HepG2 (cell line): ENCODE measurements around the gene RRP9. TPM values are rescaled to one million over a fixed set of nuclear protein-coding genes. Genes with fewer than 3 reads are reported as not detected.

Experiments used
- ARID5B ChIP-seq: IDR thresholded peaks from 2 replicates; pipeline ENCODE4 v1.4.0; 2020; ENCODE audit warnings: mild to moderate bottlenecking, missing genetic modification reagents
- GRHL1 ChIP-seq: sonication (generic); formaldehyde crosslinking; conservative IDR thresholded peaks from 2 replicates; pipeline ENCODE4 v1.8.0; 2022; ENCODE audit warnings: missing genetic modification reagents
- KDM3A ChIP-seq: IDR thresholded peaks from 2 replicates; pipeline ENCODE4 v1.6.1; 2018; ENCODE audit warnings: low read depth, missing compliant biosample characterization
- KDM6A ChIP-seq: IDR thresholded peaks from 2 replicates; pipeline ENCODE4 v1.6.1; 2016; ENCODE audit warnings: low read depth
- MBD4 ChIP-seq: IDR thresholded peaks from 2 replicates; pipeline ENCODE4 v1.6.1; 2012; ENCODE audit warnings: low read length, inconsistent platforms, borderline replicate concordance
- NFKBIZ ChIP-seq: IDR thresholded peaks from 2 replicates; pipeline ENCODE4 v1.6.1; 2018; ENCODE audit warnings: missing genetic modification reagents, missing compliant biosample characterization
- PRDM10 ChIP-seq: sonication (generic); formaldehyde crosslinking; IDR thresholded peaks from 2 replicates; pipeline ENCODE4 v1.4.0; 2020; ENCODE audit warnings: low read depth, missing genetic modification reagents
- SKI ChIP-seq: fragments of 450-650 bp; IDR thresholded peaks from one replicate; pipeline ENCODE4 v1.6.1; 2018; ENCODE audit warnings: mild to moderate bottlenecking; ENCODE audit not compliant: partially characterized antibody
- ZBTB7B ChIP-seq: sonication (generic); formaldehyde crosslinking; IDR thresholded peaks from 2 replicates; pipeline ENCODE4 v1.4.0; 2020; ENCODE audit warnings: missing genetic modification reagents
- ZBTB8A ChIP-seq: sonication (generic); formaldehyde crosslinking; IDR thresholded peaks from 2 replicates; pipeline ENCODE4 v1.4.0; 2020; ENCODE audit warnings: mild to moderate bottlenecking, low read depth, missing genetic modification reagents, borderline replicate concordance
- ZNF274 ChIP-seq: sonication (generic); formaldehyde crosslinking; IDR thresholded peaks from 2 replicates; pipeline ENCODE4 v1.5.1; 2020; ENCODE audit warnings: mild to moderate bottlenecking, missing genetic modification reagents
- ZNF343 ChIP-seq: sonication (generic); formaldehyde crosslinking; IDR thresholded peaks from 2 replicates; pipeline ENCODE4 v1.4.0; 2020; ENCODE audit warnings: mild to moderate bottlenecking, missing genetic modification reagents
- polyA plus RNA-seq, 8 experiments: library from polyadenylated mRNA; depleted of rRNA in 3 of 8; stranded (reverse) in 7 of 8; unstranded in 1 of 8; fragments of >200 nt; fragmentation: Illumina TruSeq in 4 of 8; extraction: Trizol in 4 of 8; gene quantifications; 2 replicates each; pipeline versions ENCODE4 v1.2.1 to v1.2.3, GENCODE V29; 2011 to 2016; ENCODE audit warnings: low read depth in 4 of 8, missing spikeins in 1 of 8, mixed read lengths in 1 of 8; ENCODE audit not compliant: insufficient read depth in 1 of 8
- total RNA-seq, 5 experiments: library from RNA; depleted of rRNA; stranded (reverse); fragments of >200 nt; fragmentation: Illumina TruSeq; extraction: Trizol; gene quantifications; 2 replicates each; pipeline ENCODE4 v1.2.3, GENCODE V29; 2016; ENCODE audit warnings: low read depth in 1 of 5
- TF ChIP-seq, protein P1 (sequence below): sonication (generic); formaldehyde crosslinking; IDR thresholded peaks from 2 replicates; pipeline ENCODE4 v1.5.0; 2020; ENCODE audit warnings: mild to moderate bottlenecking, low read depth, missing genetic modification reagents, borderline replicate concordance
- TF ChIP-seq, protein P2 (sequence below): sonication (generic); formaldehyde crosslinking; IDR thresholded peaks from 2 replicates; pipeline ENCODE4 v1.5.1; 2020; ENCODE audit warnings: mild to moderate bottlenecking, missing genetic modification reagents, moderate library complexity
- TF ChIP-seq, protein P3 (sequence below): IDR thresholded peaks from 2 replicates; pipeline ENCODE4 v1.6.1; 2016; ENCODE audit warnings: control low read depth

Gene RRP9
- total and polyA plus RNA-seq, 2 of the 13 experiments (the other 11 are each of a cell fraction or from before 2014, with no cell fraction given) = 14.8 to 44.0 TPM

- no peak for TF ChIP-seq PRDM10 (CRISPR knock-in tag)
- TF ChIP-seq, protein P1, sequence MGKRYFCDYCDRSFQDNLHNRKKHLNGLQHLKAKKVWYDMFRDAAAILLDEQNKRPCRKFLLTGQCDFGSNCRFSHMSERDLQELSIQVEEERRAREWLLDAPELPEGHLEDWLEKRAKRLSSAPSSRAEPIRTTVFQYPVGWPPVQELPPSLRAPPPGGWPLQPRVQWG (CRISPR knock-in tag) = no peak; the same call in 1 of the 2 replicates
- no peak for TF ChIP-seq KDM3A
- TF ChIP-seq, protein P2, sequence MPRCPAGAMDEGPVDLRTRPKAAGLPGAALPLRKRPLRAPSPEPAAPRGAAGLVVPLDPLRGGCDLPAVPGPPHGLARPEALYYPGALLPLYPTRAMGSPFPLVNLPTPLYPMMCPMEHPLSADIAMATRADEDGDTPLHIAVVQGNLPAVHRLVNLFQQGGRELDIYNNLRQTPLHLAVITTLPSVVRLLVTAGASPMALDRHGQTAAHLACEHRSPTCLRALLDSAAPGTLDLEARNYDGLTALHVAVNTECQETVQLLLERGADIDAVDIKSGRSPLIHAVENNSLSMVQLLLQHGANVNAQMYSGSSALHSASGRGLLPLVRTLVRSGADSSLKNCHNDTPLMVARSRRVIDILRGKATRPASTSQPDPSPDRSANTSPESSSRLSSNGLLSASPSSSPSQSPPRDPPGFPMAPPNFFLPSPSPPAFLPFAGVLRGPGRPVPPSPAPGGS (CRISPR knock-in tag) = no peak
- TF ChIP-seq ARID5B (CRISPR knock-in tag) = no peak
- TF ChIP-seq KDM6A = no peak
- no peak for TF ChIP-seq ZNF343 (CRISPR knock-in tag)
- TF ChIP-seq ZBTB8A = no peak
- TF ChIP-seq GRHL1 (CRISPR knock-in tag) = no peak
- TF ChIP-seq ZBTB7B (CRISPR knock-in tag) = no peak
- TF ChIP-seq SKI = no peak
- TF ChIP-seq NFKBIZ (CRISPR knock-in tag) = 0 out of 2 replicates have a peak, but pooled peaks have one; percentile 11
- TF ChIP-seq MBD4 = no peak
- TF ChIP-seq, protein P3, sequence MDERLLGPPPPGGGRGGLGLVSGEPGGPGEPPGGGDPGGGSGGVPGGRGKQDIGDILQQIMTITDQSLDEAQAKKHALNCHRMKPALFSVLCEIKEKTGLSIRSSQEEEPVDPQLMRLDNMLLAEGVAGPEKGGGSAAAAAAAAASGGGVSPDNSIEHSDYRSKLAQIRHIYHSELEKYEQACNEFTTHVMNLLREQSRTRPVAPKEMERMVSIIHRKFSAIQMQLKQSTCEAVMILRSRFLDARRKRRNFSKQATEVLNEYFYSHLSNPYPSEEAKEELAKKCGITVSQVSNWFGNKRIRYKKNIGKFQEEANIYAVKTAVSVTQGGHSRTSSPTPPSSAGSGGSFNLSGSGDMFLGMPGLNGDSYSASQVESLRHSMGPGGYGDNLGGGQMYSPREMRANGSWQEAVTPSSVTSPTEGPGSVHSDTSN (CRISPR knock-in tag) = no peak
- no peak for TF ChIP-seq ZNF274 (CRISPR knock-in tag)
These were observed 42.0 kb upstream of the RRP9 start (continued) for GRCh38 chr3:51983578-51984268.
